Colon (tissue), 2 donors: ENCODE data around the gene WAPL.

Experiments used
- FAIRE-seq: peaks from 2 replicates; lab custom pipeline; 2012; peaks lifted over from hg19 to GRCh38; lab: Jason Lieb, UNC
- donor health status: control.
- donor health status: control.

WAPL gene

GRCh38 chr10:86450806-86451603, 70.6 kb downstream of the WAPL start:
- FAIRE-seq = no peak

GRCh38 chr10:86449926-86450558, 71.5 kb downstream of the WAPL start:
- FAIRE-seq = no peak

GRCh38 chr10:86447432-86447831, 74.2 kb downstream of the WAPL start:
- FAIRE-seq = no peak

GRCh38 chr10:86446987-86447386, 74.6 kb downstream of the WAPL start:
- no peak for FAIRE-seq

- no peak for FAIRE-seq
These were observed 75.2 kb downstream of the WAPL start for GRCh38 chr10:86446440-86446839.

GRCh38 chr10:86443936-86444335, 77.7 kb downstream of the WAPL start:
- FAIRE-seq = no peak

GRCh38 chr10:86443069-86443468, 78.5 kb downstream of the WAPL start:
- no peak for FAIRE-seq

- no peak for FAIRE-seq
These were observed 80.4 kb downstream of the WAPL start for GRCh38 chr10:86440874-86441843.

- FAIRE-seq = no peak
These were observed 82.0 kb downstream of the WAPL start for GRCh38 chr10:86439544-86439943.

- FAIRE-seq = no peak
These were observed 83.4 kb downstream of the WAPL start for GRCh38 chr10:86438091-86438749.

GRCh38 chr10:86437447-86437846, 84.1 kb downstream of the WAPL start:
- FAIRE-seq = no peak

GRCh38 chr10:86436963-86437362, 84.6 kb downstream of the WAPL start:
- FAIRE-seq = no peak

GRCh38 chr10:86434656-86435055, 86.9 kb downstream of the WAPL start:
- no peak for FAIRE-seq

GRCh38 chr10:86423739-86424138, 97.9 kb downstream of the WAPL start:
- no peak for FAIRE-seq

GRCh38 chr10:86419101-86419500, 102.5 kb downstream of the WAPL start:
- no peak for FAIRE-seq

- FAIRE-seq = no peak
These were observed 106.0 kb downstream of the WAPL start for GRCh38 chr10:86415583-86415982.

- no peak for FAIRE-seq
These were observed 106.5 kb downstream of the WAPL start for GRCh38 chr10:86415116-86415515.

- FAIRE-seq = no peak
These were observed 108.4 kb downstream of the WAPL start for GRCh38 chr10:86413046-86413728.

- no peak for FAIRE-seq
These were observed 109.6 kb downstream of the WAPL start for GRCh38 chr10:86411852-86412560.

- no peak for FAIRE-seq
These were observed 110.2 kb downstream of the WAPL start for GRCh38 chr10:86411281-86411841.
